ENCODE results near the gene ARMC12.

DNA sequence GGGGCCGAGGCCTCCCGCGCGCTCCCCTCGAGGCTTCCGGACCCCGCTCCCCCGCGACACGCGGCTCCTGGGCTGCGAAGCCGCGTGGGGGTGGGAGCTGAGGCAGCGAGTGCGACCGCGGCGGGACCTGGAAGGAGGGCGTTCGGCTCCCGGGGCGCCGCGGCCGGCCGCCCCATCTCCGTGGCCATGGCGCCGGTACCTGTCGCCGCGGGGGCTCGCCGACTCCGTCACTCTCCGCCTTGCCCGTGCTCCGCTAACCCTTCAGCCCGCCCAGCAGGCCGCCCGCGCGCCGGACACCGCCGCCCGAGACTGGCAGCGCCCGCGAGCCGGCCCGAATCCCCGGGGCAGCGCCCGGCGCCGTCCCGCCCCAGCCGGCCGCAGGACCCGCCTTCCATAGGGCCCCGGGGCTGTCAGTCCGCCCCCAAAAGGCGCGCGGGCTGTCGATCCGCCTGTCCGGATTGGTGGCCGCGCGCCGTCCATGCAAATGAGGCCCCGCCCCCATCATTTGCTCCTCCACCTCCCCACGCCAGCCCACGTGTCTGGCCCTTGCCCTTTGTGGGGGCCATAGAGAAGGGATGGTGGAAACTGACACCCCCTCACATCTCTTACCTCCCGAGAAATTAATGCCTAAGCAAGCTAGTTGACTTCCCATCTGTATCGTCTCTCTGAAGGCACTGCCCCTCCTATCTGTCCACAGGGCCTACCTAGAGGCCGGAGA, 48.1 kb upstream of the ARMC12 start, which contains the start of gene FKBP5:
- TF ChIP-seq CTCF (IDR thresholded peaks at IDR 0.05; ENCODE audit: poor library complexity) = no peak
- TF ChIP-seq EZH2phosphoT487 (IDR thresholded peaks at IDR 0.05; ENCODE audit: low read depth, severe bottlenecking, unreplicated experiment) = no peak
- no peak for TF ChIP-seq EZH2 (IDR thresholded peaks at IDR 0.05; ENCODE audit: borderline replicate concordance)

All from hepatocyte (in vitro differentiated cells).